ENCODE results near the gene LEP.

LEP gene

GRCh38 chr7:128240696-128241386 lies at the start of gene LEP:
LEP (plus strand) TSS chr7:128241278; CDS start chr7:128252019, 10,741 bp downstream.
- no peak for DNase-seq (ENCODE audit: low read depth in 1 of 2, low spot score in 1 of 2)

GRCh38 chr7:128192497-128193142 lies 48.5 kb upstream of the LEP start:
- DNase-seq (ENCODE audit: low read depth in 1 of 2, low spot score in 1 of 2), result no peak

- peak in 1 of 2 donors; percentile 7 for DNase-seq (ENCODE audit: low read depth in 1 of 2, low spot score in 1 of 2)
Observed at GRCh38 chr7:128194533-128195282, 46.4 kb upstream of the LEP start.

GRCh38 chr7:128197589-128197988 lies 43.5 kb upstream of the LEP start:
- DNase-seq (ENCODE audit: low read depth in 1 of 2, low spot score in 1 of 2), result no peak

- DNase-seq (ENCODE audit: low read depth in 1 of 2, low spot score in 1 of 2), result no peak
Observed at GRCh38 chr7:128197989-128198580, 43.0 kb upstream of the LEP start.

GRCh38 chr7:128200376-128200775 lies 40.7 kb upstream of the LEP start:
- no peak for DNase-seq (ENCODE audit: low read depth in 1 of 2, low spot score in 1 of 2)

- DNase-seq (ENCODE audit: low read depth in 1 of 2, low spot score in 1 of 2), result no peak
Observed at GRCh38 chr7:128201067-128201689, 39.9 kb upstream of the LEP start.

GRCh38 chr7:128201690-128202085 lies 39.4 kb upstream of the LEP start:
- DNase-seq (ENCODE audit: low read depth in 1 of 2, low spot score in 1 of 2), result no peak

- no peak for DNase-seq (ENCODE audit: low read depth in 1 of 2, low spot score in 1 of 2)
Observed at GRCh38 chr7:128202287-128202957, 38.7 kb upstream of the LEP start.

GRCh38 chr7:128203047-128203491 lies 38.0 kb upstream of the LEP start:
- no peak for DNase-seq (ENCODE audit: low read depth in 1 of 2, low spot score in 1 of 2)

GRCh38 chr7:128203710-128204214 lies 37.3 kb upstream of the LEP start:
- no peak for DNase-seq (ENCODE audit: low read depth in 1 of 2, low spot score in 1 of 2)

- no peak for DNase-seq (ENCODE audit: low read depth in 1 of 2, low spot score in 1 of 2)
Observed at GRCh38 chr7:128204455-128204854, 36.6 kb upstream of the LEP start.

GRCh38 chr7:128205068-128205467 lies 36.0 kb upstream of the LEP start:
- no peak for DNase-seq (ENCODE audit: low read depth in 1 of 2, low spot score in 1 of 2)

GRCh38 chr7:128206017-128206746 lies 34.9 kb upstream of the LEP start:
- no peak for DNase-seq (ENCODE audit: low read depth in 1 of 2, low spot score in 1 of 2)

GRCh38 chr7:128206747-128207500 lies 34.2 kb upstream of the LEP start:
- no peak for DNase-seq (ENCODE audit: low read depth in 1 of 2, low spot score in 1 of 2)

- no peak for DNase-seq (ENCODE audit: low read depth in 1 of 2, low spot score in 1 of 2)
Observed at GRCh38 chr7:128207609-128208008, 33.5 kb upstream of the LEP start.

- DNase-seq (ENCODE audit: low read depth in 1 of 2, low spot score in 1 of 2), result peak; percentile 38 to 61
Observed at GRCh38 chr7:128209229-128210035, 31.6 kb upstream of the LEP start.

GRCh38 chr7:128210036-128210347 lies 31.1 kb upstream of the LEP start:
- DNase-seq (ENCODE audit: low read depth in 1 of 2, low spot score in 1 of 2), result no peak

All from activated CD4-positive, alpha-beta T cell treated with anti-CD3 and anti-CD28 coated beads, Interleukin-2, amount 50 U/mL, for 24 hours (primary cell).